HepG2 (cell line): Measurements from ENCODE around the gene XG. TPM values are rescaled to one million over a fixed set of nuclear protein-coding genes. Genes with fewer than 3 reads are reported as not detected.
"Not testable (repeated sequence)": the region's sequence is repeated elsewhere in the genome, so short reads cannot be mapped to it uniquely, and the experiment has no call there.

Experiments used
- ATAC-seq: fragments of 200-7000 bp; cut with Tn5 transposase; 3 replicates; pipeline ENCODE4 v1.9.1; 2020; ENCODE audit warnings: mild to moderate bottlenecking, moderate library complexity
- BruUV-seq: library from RNA; stranded (reverse); fragments of 400-500 nt; replicated peaks from 2 replicates; lab custom pipeline; 2021; lab: Mats Ljungman, UMichigan
- CTCF ChIA-PET: fragments of 300-600 bp; formaldehyde crosslinking; extraction: SDS; loops from one replicate; lab custom pipeline; 2021; ENCODE audit warnings: low total read pairs, inconsistent platforms, low intra/inter-chr PET ratio; lab: Yijun Ruan, JAX
- POLR2A ChIA-PET: fragments of 350-600 bp; sonication (Branson Sonifier 250); formaldehyde crosslinking; loops from one replicate; lab custom pipeline; 2020; ENCODE audit warnings: antibody characterized with exemption, inconsistent platforms; lab: Yijun Ruan, JAX
- DNase-seq: peaks from one replicate; pipeline ENCODE4 v3.0.0-alpha.2; 2015; ENCODE audit warnings: low spot score
- FAIRE-seq: peaks from 3 replicates; lab custom pipeline; 2011; peaks lifted over from hg19 to GRCh38; lab: Jason Lieb, UNC
- H2AFZ ChIP-seq: one replicate; pipeline ENCODE4 v1.6.1; 2011; ENCODE audit warnings: low read length, inconsistent platforms
- H3K27ac ChIP-seq: fragments of 300-600 bp; 3 replicates; pipeline ENCODE4 v1.8.0; 2011; ENCODE audit warnings: mixed run types, mild to moderate bottlenecking, mixed read lengths, low read length, inconsistent platforms; ENCODE audit not compliant: insufficient read depth; ENCODE audit errors: extremely low read length
- H3K27me3 ChIP-seq, 2 experiments: fragments of 200-600 bp in 1 of 2; 2 replicates in 1 of 2; 3 replicates in 1 of 2; pipeline versions ENCODE4 v1.6.0 to v1.8.0; 2011; ENCODE audit warnings: low read length in 2 of 2, mild to moderate bottlenecking in 2 of 2, moderate library complexity in 2 of 2, inconsistent platforms in 1 of 2; ENCODE audit not compliant: insufficient read depth in 2 of 2, control insufficient read depth in 1 of 2
- H3K36me3 ChIP-seq, 2 experiments: fragments of 200-600 bp in 1 of 2; replicated peaks in 1 of 2; 2 replicates in 1 of 2; 3 replicates in 1 of 2; pipeline versions ENCODE4 v1.5.1 to v1.8.0; 2011; ENCODE audit warnings: low read length in 2 of 2, inconsistent platforms in 1 of 2; ENCODE audit not compliant: insufficient read depth in 2 of 2, control insufficient read depth in 1 of 2
- H3K4me1 ChIP-seq: 2 replicates; pipeline ENCODE4 v1.5.1; 2012; ENCODE audit warnings: low read length, inconsistent platforms; ENCODE audit not compliant: insufficient read depth
- H3K4me2 ChIP-seq: 2 replicates; pipeline ENCODE4 v1.6.0; 2011; ENCODE audit warnings: low read depth, low read length, inconsistent platforms
- H3K4me3 ChIP-seq, 3 experiments: fragments of 200-600 bp in 1 of 3; sonication (generic), shearing (Covaris generic) in 1 of 3; replicated peaks in 1 of 3; 2 replicates each; pipeline ENCODE4 v1.5.1; 2011 to 2016; ENCODE audit warnings: low read length in 3 of 3, inconsistent platforms in 2 of 3, low read depth in 2 of 3, mild to moderate bottlenecking in 2 of 3, control low read depth in 1 of 3, mixed read lengths in 1 of 3; ENCODE audit not compliant: insufficient read depth in 1 of 3
- H3K79me2 ChIP-seq: one replicate; pipeline ENCODE4 v1.6.1; 2011; ENCODE audit warnings: low read length, inconsistent platforms; ENCODE audit not compliant: insufficient read depth
- H3K9ac ChIP-seq: 2 replicates; pipeline ENCODE4 v1.6.0; 2011; ENCODE audit warnings: mild to moderate bottlenecking, low read depth, low read length, inconsistent platforms; ENCODE audit not compliant: insufficient read depth
- H3K9me3 ChIP-seq: 2 replicates; pipeline ENCODE4 v1.5.1; 2012; ENCODE audit warnings: mild to moderate bottlenecking, low read length
- H4K20me1 ChIP-seq: 2 replicates; pipeline ENCODE4 v1.6.0; 2011; ENCODE audit warnings: inconsistent platforms, mild to moderate bottlenecking, low read length, moderate library complexity; ENCODE audit not compliant: insufficient read depth
- CEBPG ChIP-seq: IDR thresholded peaks from 2 replicates; pipeline ENCODE4 v1.6.1; 2016
- HMGXB4 ChIP-seq, 2 experiments: sonication (generic) in 1 of 2; formaldehyde crosslinking in 1 of 2; IDR thresholded peaks; 2 replicates each; pipeline versions ENCODE4 v1.4.0 to v1.6.1; 2018 to 2020; ENCODE audit warnings: missing genetic modification reagents in 2 of 2, borderline replicate concordance in 1 of 2, low read depth in 1 of 2, mild to moderate bottlenecking in 1 of 2, missing biosample characterization in 1 of 2
- HOXA5 ChIP-seq: sonication (generic); formaldehyde crosslinking; IDR thresholded peaks from 2 replicates; pipeline ENCODE4 v1.4.0; 2020; ENCODE audit warnings: missing genetic modification reagents
- MTA3 ChIP-seq: sonication (generic); formaldehyde crosslinking; IDR thresholded peaks from 2 replicates; pipeline ENCODE4 v1.4.0; 2020; ENCODE audit warnings: missing genetic modification reagents
- PAX8 ChIP-seq: sonication (generic); formaldehyde crosslinking; IDR thresholded peaks from 2 replicates; pipeline ENCODE4 v1.8.0; 2022; ENCODE audit warnings: mild to moderate bottlenecking, missing genetic modification reagents, borderline replicate concordance
- RBAK ChIP-seq: sonication (generic); formaldehyde crosslinking; IDR thresholded peaks from 2 replicates; pipeline ENCODE4 v1.5.1; 2020; ENCODE audit warnings: mild to moderate bottlenecking, missing genetic modification reagents
- TMF1 ChIP-seq: sonication (generic); formaldehyde crosslinking; IDR thresholded peaks from 2 replicates; pipeline ENCODE4 v1.8.1; 2022; ENCODE audit warnings: low read depth, missing genetic modification reagents
- ZBTB3 ChIP-seq: sonication (generic); formaldehyde crosslinking; IDR thresholded peaks from 2 replicates; pipeline ENCODE4 v1.4.0; 2020; ENCODE audit warnings: low read depth, mild to moderate bottlenecking, moderate library complexity, missing genetic modification reagents, borderline replicate concordance
- ZNF121 ChIP-seq: sonication (generic); formaldehyde crosslinking; IDR thresholded peaks from 2 replicates; pipeline ENCODE4 v1.5.0; 2020; ENCODE audit warnings: mild to moderate bottlenecking, missing genetic modification reagents
- ZNF17 ChIP-seq: sonication (generic); formaldehyde crosslinking; IDR thresholded peaks from 2 replicates; pipeline ENCODE4 v1.5.0; 2020; ENCODE audit warnings: mild to moderate bottlenecking, missing genetic modification reagents
- ZNF558 ChIP-seq: sonication (generic); formaldehyde crosslinking; IDR thresholded peaks from 2 replicates; pipeline ENCODE4 v1.9.0; 2022; ENCODE audit warnings: mild to moderate bottlenecking, missing genetic modification reagents, borderline replicate concordance
- WGBS: methylation state at CpG from one replicate; pipeline ENCODE4 v1.1.6; 2017; ENCODE audit warnings: low lambda C conversion rate; 5-methylcytosine and 5-hydroxymethylcytosine counted together
- in situ Hi-C: cut with HindIII; loops from 2 replicates; pipeline ENCODE4 v1.10.0; 2017; ENCODE audit warnings: low pct_unique_long_range_greater_than_20kb; ENCODE audit not compliant: extremely low pct_ligation_motif_present
- intact Hi-C: fragments of 100-400 bp; cut with micrococcal nuclease; formaldehyde crosslinking; loops from one replicate; pipeline ENCODE4 v1.10.0; 2022; ENCODE audit not compliant: unreplicated experiment
- polyA plus RNA-seq, 8 experiments: library from polyadenylated mRNA; depleted of rRNA in 3 of 8; stranded (reverse) in 7 of 8; unstranded in 1 of 8; fragments of >200 nt; fragmentation: Illumina TruSeq in 4 of 8; extraction: Trizol in 4 of 8; gene quantifications; 2 replicates each; pipeline versions ENCODE4 v1.2.1 to v1.2.3, GENCODE V29; 2011 to 2016; ENCODE audit warnings: low read depth in 4 of 8, missing spikeins in 1 of 8, mixed read lengths in 1 of 8; ENCODE audit not compliant: insufficient read depth in 1 of 8
- total RNA-seq, 5 experiments: library from RNA; depleted of rRNA; stranded (reverse); fragments of >200 nt; fragmentation: Illumina TruSeq; extraction: Trizol; gene quantifications; 2 replicates each; pipeline ENCODE4 v1.2.3, GENCODE V29; 2016; ENCODE audit warnings: low read depth in 1 of 5

The XG gene
- total and polyA plus RNA-seq, 2 of the 13 experiments (the other 11 are each of a cell fraction or from before 2014, with no cell fraction given) = not detected

- H3K79me2 ChIP-seq, H3K27ac ChIP-seq, ATAC-seq, in situ Hi-C loops, FAIRE-seq, CTCF ChIA-PET, H3K9ac ChIP-seq, H2AFZ ChIP-seq, DNase-seq, BruUV-seq, H3K27me3 ChIP-seq, H3K4me2 ChIP-seq, H4K20me1 ChIP-seq, H3K9me3 ChIP-seq, POLR2A ChIA-PET, H3K36me3 ChIP-seq, H3K4me3 ChIP-seq: not testable (repeated sequence)
- intact Hi-C loops = loop anchor here (10.0 kb wide), 1 partner anchor 60 kb away; no protein-coding TSS in a partner anchor
- WGBS = 63% methylated on average over 19 of the region's 19 CpGs
- H3K4me1 ChIP-seq = peaks cover 26% of the 10 kb centered on the region
- TF ChIP-seq ZNF121 (CRISPR knock-in tag) (peak; percentile 91), CEBPG (CRISPR knock-in tag) (peak; percentile 22; the same call in 1 of the 2 replicates)
These were observed 13.1 kb downstream of the XG start for GRCh38 chrX:2764766-2765548.

GRCh38 chrX:2765549-2765830 is 13.7 kb downstream of the XG start:
- Histone ChIP-seq H3K9me3 (no peaks in the 10 kb centered on the region), H3K4me2 (no peak overlapping the region), H3K27me3 (peaks cover 0 to 4% of the 10 kb centered on the region in 2 experiments; a peak in 1 of 5 replicates), H3K79me2 (no peaks in the 10 kb centered on the region), H2AFZ (no peak overlapping the region), H4K20me1 (no peaks in the 10 kb centered on the region), H3K36me3 (no peaks in the 10 kb centered on the region), H3K4me1 (peaks cover 26% of the 10 kb centered on the region), H3K27ac (no peak overlapping the region), H3K4me3 (no peak overlapping the region), H3K9ac (no peak overlapping the region)
- FAIRE-seq (no peak), DNase-seq (no peak), ATAC-seq (no peak)
- BruUV-seq = no TSS peak
- intact Hi-C loops = loop anchor here (10.0 kb wide), 1 partner anchor 61 kb away; no protein-coding TSS in a partner anchor
- 49% methylated on average over 5 of the region's 5 CpGs for WGBS
- in situ Hi-C loops = no loop called here
- ChIA-PET CTCF (no interaction called here), POLR2A (no interaction called here)
- TF ChIP-seq ZNF17 = no peak
- TF ChIP-seq MTA3 = no peak
- no peak for TF ChIP-seq HMGXB4 (CRISPR knock-in tag; IDR thresholded peaks at IDR 0.05; ENCODE audit: borderline replicate concordance in 1 of 2, low read depth in 1 of 2)
- TF ChIP-seq HOXA5 (CRISPR knock-in tag) = no peak
- TF ChIP-seq TMF1 (CRISPR knock-in tag) = no peak
- TF ChIP-seq ZBTB3 (CRISPR knock-in tag) = no peak
- TF ChIP-seq ZNF558 (CRISPR knock-in tag) = no peak
- no peak for TF ChIP-seq PAX8 (CRISPR knock-in tag)
- TF ChIP-seq RBAK = no peak
